AG09319 (cell line): ENCODE measurements around the gene CKS1B.

ENCODE experiments used
- DNase-seq: peaks from one replicate; pipeline ENCODE4 v3.0.0-alpha.2; 2010; ENCODE audit warnings: low read depth; ENCODE audit errors: extremely low read depth
- TF ChIP-seq, protein P1 (sequence below): IDR thresholded peaks from 2 replicates; pipeline ENCODE4 v1.5.1; 2011; ENCODE audit warnings: low read depth, mild to moderate bottlenecking, inconsistent platforms, low read length, moderate library complexity

The CKS1B gene

DNA sequence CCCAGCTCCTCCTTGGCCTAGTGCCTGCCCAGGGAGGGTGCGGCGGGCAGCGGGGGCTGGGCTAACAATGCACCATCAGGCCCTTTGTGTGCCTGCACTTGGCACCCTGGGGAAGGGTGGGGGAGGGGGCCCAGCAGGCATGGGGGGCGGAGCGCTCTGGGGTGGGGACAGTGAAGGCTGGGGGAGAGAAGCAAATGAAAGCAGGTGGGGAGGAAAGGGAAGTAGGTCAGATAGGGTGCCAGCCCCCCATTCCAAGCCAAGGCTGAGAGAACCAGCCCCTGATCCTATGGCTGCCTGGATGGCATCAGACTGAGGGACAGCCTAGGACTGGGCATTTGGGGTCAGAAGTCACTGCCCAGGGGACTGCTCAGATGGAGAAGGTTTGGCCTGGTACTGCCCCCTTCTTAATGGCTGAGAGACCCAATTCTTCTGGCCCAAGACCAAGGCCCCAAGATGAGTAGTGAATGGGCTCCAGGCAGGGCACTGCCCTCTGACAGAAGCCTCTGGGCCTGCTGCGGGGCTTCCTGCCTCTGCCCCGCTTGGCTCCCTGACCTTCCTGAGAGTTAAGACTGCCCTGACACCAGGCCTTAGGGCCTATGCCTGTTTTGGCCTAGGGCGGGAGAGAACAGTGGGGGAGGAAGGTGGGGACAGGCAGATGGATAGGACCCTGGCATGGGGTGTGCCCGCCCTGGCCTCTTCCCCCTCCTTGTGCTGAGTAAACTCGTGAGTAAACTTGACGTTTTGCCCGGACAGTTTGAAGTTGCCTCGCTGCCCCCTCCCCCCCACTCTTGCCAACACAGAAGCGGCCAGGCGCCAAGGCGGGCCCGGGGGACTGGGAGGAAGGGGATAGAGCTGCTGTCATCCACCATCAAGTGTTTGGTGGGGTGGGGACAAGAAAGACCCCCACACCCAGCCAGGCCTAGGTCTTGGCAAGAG lies 30.9 kb downstream of the CKS1B start:
- DNase-seq = no peak
- TF ChIP-seq, protein P1, sequence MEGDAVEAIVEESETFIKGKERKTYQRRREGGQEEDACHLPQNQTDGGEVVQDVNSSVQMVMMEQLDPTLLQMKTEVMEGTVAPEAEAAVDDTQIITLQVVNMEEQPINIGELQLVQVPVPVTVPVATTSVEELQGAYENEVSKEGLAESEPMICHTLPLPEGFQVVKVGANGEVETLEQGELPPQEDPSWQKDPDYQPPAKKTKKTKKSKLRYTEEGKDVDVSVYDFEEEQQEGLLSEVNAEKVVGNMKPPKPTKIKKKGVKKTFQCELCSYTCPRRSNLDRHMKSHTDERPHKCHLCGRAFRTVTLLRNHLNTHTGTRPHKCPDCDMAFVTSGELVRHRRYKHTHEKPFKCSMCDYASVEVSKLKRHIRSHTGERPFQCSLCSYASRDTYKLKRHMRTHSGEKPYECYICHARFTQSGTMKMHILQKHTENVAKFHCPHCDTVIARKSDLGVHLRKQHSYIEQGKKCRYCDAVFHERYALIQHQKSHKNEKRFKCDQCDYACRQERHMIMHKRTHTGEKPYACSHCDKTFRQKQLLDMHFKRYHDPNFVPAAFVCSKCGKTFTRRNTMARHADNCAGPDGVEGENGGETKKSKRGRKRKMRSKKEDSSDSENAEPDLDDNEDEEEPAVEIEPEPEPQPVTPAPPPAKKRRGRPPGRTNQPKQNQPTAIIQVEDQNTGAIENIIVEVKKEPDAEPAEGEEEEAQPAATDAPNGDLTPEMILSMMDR = no peak

DNA sequence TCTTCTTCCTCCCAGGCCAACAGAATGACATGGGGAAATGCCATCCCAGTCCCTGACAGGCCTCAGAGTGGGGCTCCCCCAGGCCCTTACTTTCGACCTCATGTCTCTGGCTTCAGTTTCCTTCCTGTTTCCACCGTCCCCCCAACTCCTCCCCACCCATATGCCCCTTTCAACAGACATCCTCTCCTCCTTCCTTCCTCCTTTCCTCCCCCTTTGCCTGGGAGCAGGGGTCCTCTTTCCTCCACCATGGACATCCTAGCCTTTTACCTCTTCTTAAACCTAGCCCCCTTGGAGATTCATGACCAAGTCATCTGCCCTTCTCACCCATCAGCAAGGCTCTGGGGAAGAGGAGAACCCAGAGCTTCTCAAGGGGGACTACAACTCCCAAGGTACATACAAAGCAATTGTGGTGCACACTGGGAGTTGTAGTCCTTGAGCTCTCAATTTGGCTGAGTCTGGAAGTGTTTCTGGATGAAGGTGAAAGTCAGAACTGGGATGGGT lies 32.2 kb downstream of the CKS1B start:
- DNase-seq = no peak
- TF ChIP-seq, protein P1 = no peak

DNA sequence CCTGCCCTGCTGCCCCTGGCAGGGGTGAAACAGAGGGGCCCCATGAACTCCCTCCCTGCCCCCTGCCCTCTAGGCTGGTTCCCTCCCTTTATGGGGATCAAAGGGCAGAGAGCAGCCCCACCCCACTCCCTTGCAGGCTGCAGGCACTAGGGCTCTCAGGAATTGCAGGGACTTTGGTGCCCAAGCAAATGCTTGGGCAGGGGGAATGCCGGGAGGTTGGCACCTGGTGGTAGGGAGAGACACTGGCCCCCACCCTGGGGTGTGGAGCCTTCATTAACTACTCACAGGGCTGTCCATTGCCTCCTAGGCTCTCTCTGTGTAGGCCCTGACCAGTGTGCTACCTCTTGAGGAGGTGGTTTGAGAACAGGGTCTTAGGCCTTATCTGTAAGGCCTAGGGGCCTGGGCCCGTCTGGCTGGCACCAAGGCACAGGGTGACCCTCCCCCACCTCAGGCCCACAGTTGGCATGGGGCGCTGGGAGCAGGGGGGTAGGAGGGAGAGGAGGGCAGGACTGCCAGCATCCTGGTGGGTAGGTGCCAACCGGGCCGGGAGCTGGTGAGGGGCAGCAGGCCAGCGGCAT lies 32.9 kb downstream of the CKS1B start:
- DNase-seq = no peak

DNA sequence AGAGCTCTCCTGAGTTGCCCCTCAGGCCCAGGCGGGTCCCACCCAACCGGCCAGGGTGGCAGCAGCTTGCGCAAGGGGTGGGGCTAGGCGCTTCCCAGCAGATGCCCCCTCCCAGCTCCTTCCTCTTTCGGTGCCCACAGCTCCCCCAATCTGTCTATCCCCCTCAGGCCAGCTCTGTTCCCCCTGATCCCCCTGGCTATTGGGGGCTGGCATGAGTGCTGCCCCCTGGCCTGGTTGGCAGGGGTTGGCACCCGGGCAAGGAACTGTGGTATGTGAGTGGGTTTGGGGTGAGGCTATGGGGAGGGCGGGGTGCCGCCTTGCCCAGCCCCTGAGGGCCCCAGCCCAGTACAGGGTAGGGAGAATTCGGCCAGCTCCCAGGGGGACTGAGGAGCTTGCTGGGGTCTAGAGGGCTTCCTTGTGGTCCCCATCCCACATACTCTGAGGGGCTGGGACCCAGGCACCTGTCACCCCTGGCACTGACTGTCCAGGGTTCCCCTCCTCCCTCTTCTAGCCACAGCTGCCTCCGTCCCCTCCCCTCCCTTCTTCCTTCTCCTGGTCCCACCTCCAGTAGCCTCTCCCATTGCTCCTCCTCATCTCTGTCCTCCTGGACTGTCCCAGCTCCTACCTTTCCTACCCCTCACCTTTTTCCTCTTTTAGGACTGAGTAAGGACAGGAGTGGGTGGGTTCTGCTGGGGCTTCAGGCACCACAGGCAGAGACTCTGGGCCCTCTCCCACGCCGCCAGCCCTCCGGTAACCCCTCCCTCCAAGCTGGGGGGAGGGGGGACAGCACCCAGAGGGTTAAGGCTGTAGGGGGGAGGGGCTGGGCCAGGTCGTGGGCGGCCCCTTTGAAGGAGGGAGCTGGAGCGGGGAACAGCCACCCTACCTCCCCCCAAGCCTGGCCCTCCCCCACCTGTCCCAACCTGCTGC lies 33.8 kb downstream of the CKS1B start:
- TF ChIP-seq, protein P1 = no peak
- no peak for DNase-seq

More for the DNA sequence above, 32.9 kb downstream of the CKS1B start:
- TF ChIP-seq, protein P1 = no peak

DNA sequence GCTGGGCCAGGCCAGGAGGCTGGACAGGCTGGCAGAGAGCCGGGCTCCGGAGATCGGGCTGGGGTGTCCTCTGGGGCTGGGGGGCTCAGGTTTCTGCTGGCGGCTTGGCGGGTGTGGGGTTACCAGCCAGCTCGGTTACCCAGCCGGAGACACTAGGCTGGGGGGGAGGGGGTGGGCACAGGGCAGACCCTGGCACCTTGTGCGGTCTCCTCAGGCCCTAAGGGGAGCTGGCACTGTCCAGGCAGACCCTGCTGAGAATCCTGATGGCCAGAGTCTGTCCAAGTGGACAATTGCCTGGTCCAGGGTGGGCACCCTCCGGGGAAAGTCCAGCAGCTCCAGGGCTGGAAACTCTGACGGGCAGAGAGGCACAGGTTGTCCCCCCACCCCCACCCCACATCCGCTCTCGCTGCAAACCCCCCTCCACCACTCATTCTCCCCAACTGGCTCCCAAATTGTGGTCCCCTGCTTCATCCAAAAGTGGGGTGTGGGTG lies 34.8 kb downstream of the CKS1B start:
- DNase-seq = no peak
- TF ChIP-seq, protein P1 = no peak

DNA sequence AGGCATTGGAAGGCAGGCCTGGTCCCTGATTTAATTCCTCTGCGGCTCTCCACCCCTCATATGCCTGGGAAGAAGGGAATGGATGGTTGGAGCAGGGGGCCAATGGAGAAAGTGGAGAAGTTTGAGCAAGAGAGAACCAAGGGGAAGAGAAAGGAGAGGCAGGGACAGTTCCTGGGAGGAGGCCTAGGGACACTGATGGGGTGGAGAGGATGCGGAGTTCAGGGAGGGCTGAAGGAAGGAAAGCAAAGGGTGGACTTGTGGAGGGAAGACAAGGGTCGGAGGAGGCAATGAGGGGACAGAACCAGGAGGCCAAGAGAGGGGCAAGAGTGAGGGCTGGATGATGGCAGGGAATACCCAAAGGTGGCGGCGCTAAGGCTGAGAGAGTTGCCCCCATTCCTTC lies 35.3 kb downstream of the CKS1B start:
- DNase-seq = no peak
- TF ChIP-seq, protein P1 = no peak
